Activated naive CD4-positive, alpha-beta T cell treated with anti-CD3 and anti-CD28 coated beads, Interleukin-2, amount 50 U/mL, for 24 hours (primary cell): ENCODE results near the gene PRMT9.

Source experiments
- H3K27ac Mint-ChIP-seq: one replicate; pipeline ENCODE4 v1.8.0; 2021; ENCODE audit warnings: mild to moderate bottlenecking, mixed read lengths
- H3K27me3 Mint-ChIP-seq: one replicate; pipeline ENCODE4 v1.8.0; 2021; ENCODE audit warnings: mixed read lengths
- H3K36me3 Mint-ChIP-seq: one replicate; pipeline ENCODE4 v1.8.0; 2021; ENCODE audit warnings: mixed read lengths
- H3K4me1 Mint-ChIP-seq: one replicate; pipeline ENCODE4 v1.8.0; 2021; ENCODE audit warnings: mixed read lengths
- H3K4me3 Mint-ChIP-seq: one replicate; pipeline ENCODE4 v1.8.0; 2021; ENCODE audit warnings: mild to moderate bottlenecking, mixed read lengths
- H3K9me3 Mint-ChIP-seq: one replicate; pipeline ENCODE4 v1.8.0; 2021; ENCODE audit warnings: mixed read lengths

PRMT9 gene

GRCh38 chr4:147640331-147640730, 43.6 kb downstream of the PRMT9 start:
- Mint-ChIP-seq H3K4me3 (no peak overlapping the region), H3K27me3 (no peaks in the 10 kb centered on the region), H3K36me3 (peaks cover 46% of the 10 kb centered on the region), H3K27ac (peak overlapping the region; percentile 75), H3K9me3 (peaks cover 10% of the 10 kb centered on the region), H3K4me1 (peaks cover 37% of the 10 kb centered on the region)

- H3K27ac Mint-ChIP-seq: peak overlapping the region; percentile 61
These were observed 44.6 kb downstream of the PRMT9 start for GRCh38 chr4:147639388-147639787.

DNA sequence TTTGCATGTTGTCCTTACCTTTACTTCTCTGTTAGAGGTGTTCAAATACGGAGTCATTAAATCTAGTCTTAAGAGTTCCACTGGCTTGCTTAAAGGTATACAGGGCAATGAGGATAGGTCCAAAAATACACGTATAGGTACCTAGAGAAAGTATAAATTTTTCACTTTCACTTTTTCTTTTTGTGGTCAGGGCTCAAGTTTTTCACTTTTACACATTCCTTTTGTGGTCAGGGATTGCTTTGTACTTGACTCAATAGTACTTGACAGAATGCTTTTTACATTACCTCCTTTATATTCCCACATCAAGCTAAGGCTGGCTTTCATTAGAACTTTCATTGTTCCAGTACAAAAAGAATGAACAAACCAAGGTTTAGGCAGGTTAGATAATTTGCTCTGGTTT, 45.0 kb downstream of the PRMT9 start:
- peak overlapping the region; percentile 61 for H3K27ac Mint-ChIP-seq
- H3K4me3 Mint-ChIP-seq: peak overlapping the region; percentile 30
- no peaks in the 10 kb centered on the region for H3K27me3 Mint-ChIP-seq
- H3K9me3 Mint-ChIP-seq: peaks cover 10% of the 10 kb centered on the region
- peaks cover 50% of the 10 kb centered on the region for H3K36me3 Mint-ChIP-seq
- peaks cover 30% of the 10 kb centered on the region for H3K4me1 Mint-ChIP-seq

More at GRCh38 chr4:147639388-147639787, 44.6 kb downstream of the PRMT9 start:
- peaks cover 10% of the 10 kb centered on the region for H3K9me3 Mint-ChIP-seq
- peaks cover 31% of the 10 kb centered on the region for H3K4me1 Mint-ChIP-seq
- no peak overlapping the region for H3K4me3 Mint-ChIP-seq
- peaks cover 48% of the 10 kb centered on the region for H3K36me3 Mint-ChIP-seq
- no peaks in the 10 kb centered on the region for H3K27me3 Mint-ChIP-seq

DNA sequence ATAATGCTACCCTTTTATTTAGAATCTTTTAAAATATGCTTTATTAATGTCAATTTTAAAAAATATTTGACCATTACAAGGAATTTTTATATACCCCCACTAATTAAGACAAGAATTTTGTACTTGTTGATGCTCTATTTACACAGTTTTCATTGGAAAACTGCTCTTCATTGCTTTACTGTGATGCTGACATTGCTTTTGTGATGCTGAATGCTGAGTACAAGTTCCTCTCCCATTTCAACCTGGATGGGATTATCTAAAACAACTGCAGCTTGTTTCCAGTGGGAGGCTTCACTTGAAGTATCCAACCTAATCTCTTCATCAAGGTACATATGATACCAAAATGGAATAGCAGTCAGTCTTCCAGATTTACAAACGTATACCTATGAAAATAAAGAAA, 45.6 kb downstream of the PRMT9 start:
- Mint-ChIP-seq H3K4me1 (peaks cover 28% of the 10 kb centered on the region), H3K27ac (peak overlapping the region; percentile 23), H3K27me3 (no peaks in the 10 kb centered on the region), H3K9me3 (peaks cover 10% of the 10 kb centered on the region), H3K4me3 (no peak overlapping the region), H3K36me3 (peaks cover 54% of the 10 kb centered on the region)

- Mint-ChIP-seq H3K4me3 (no peak overlapping the region), H3K27ac (no peak overlapping the region), H3K36me3 (peaks cover 44% of the 10 kb centered on the region)
These were observed 48.6 kb downstream of the PRMT9 start for GRCh38 chr4:147635348-147635747.

GRCh38 chr4:147633643-147634042, 50.3 kb downstream of the PRMT9 start:
- no peak overlapping the region for H3K27ac Mint-ChIP-seq
- H3K4me1 Mint-ChIP-seq: peaks cover 3% of the 10 kb centered on the region
- no peaks in the 10 kb centered on the region for H3K27me3 Mint-ChIP-seq
- H3K36me3 Mint-ChIP-seq: peaks cover 44% of the 10 kb centered on the region
- H3K9me3 Mint-ChIP-seq: peaks cover 10% of the 10 kb centered on the region
- no peak overlapping the region for H3K4me3 Mint-ChIP-seq

More at GRCh38 chr4:147635348-147635747, 48.6 kb downstream of the PRMT9 start:
- Mint-ChIP-seq H3K4me1 (peaks cover 18% of the 10 kb centered on the region), H3K9me3 (peaks cover 10% of the 10 kb centered on the region), H3K27me3 (no peaks in the 10 kb centered on the region)

DNA sequence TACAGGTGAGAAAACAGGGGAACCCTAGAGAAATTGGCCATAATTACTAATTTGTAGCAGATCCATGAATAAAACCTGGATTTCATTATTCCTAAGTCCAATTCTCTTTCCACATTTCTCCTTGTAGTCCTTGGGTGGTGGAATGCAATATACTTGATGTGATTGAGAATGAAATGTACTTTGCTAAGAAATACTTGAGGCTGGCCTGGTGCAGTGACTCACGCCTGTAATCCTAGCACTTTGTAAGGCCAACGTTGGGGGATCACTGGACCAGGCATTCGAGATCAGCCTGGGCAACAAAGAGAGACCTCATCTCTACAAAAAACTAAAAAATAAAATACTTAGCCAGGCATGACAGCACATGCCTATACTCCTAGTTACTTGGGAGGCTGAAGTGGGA, 50.9 kb downstream of the PRMT9 start:
- Mint-ChIP-seq H3K4me1 (no peaks in the 10 kb centered on the region), H3K9me3 (peaks cover 10% of the 10 kb centered on the region), H3K27me3 (no peaks in the 10 kb centered on the region), H3K27ac (no peak overlapping the region), H3K4me3 (no peak overlapping the region), H3K36me3 (peaks cover 43% of the 10 kb centered on the region)

GRCh38 chr4:147629783-147630730, 53.9 kb downstream of the PRMT9 start:
- no peaks in the 10 kb centered on the region for H3K9me3 Mint-ChIP-seq
- H3K27me3 Mint-ChIP-seq: no peaks in the 10 kb centered on the region
- no peak overlapping the region for H3K27ac Mint-ChIP-seq
- peaks cover 6% of the 10 kb centered on the region for H3K4me1 Mint-ChIP-seq
- H3K4me3 Mint-ChIP-seq: no peak overlapping the region
- H3K36me3 Mint-ChIP-seq: peaks cover 28% of the 10 kb centered on the region

DNA sequence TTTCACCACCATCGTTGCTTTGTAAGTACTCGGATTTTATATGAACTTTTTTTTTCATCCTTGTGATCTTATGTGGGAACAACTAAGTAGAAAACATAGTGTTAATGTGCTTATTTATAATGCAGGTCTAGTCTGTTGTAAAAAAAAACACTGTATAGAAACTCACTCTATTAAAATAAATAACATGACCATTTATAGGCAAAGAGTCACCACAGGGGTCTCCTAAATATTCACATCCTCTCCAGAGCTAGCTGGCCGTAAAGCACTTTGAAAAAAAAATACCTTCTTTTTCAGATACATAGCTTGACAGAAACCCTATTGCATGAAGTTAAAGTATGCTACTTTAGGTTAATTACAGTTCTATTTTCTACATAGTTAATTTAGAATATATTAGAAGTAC, 55.5 kb downstream of the PRMT9 start:
- no peaks in the 10 kb centered on the region for H3K27me3 Mint-ChIP-seq
- no peak overlapping the region for H3K27ac Mint-ChIP-seq
- no peaks in the 10 kb centered on the region for H3K9me3 Mint-ChIP-seq

DNA sequence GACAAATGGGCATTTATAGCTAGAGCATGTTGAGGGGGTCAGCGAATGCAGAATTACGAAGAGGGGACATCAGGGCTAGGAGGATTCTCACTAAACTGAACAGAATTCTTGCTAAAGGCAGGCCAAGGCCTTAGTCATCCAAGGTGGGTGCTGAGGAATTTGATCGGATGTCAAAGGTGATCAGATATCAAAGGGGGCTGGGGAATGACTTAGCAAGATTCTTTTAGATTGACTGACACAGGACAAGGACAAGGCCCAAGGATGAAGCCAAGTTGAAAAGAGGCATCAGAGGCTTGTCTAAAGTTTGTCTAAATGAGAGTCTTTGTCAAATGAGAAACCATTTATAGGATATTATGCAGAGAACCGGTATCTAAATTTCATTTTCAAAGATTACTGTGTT, 57.1 kb downstream of the PRMT9 start:
- peaks cover 22% of the 10 kb centered on the region for H3K36me3 Mint-ChIP-seq
- no peaks in the 10 kb centered on the region for H3K9me3 Mint-ChIP-seq
- H3K27me3 Mint-ChIP-seq: no peaks in the 10 kb centered on the region
- H3K4me3 Mint-ChIP-seq: no peak overlapping the region
- no peak overlapping the region for H3K27ac Mint-ChIP-seq
- H3K4me1 Mint-ChIP-seq: peaks cover 19% of the 10 kb centered on the region

More for the DNA sequence above, 55.5 kb downstream of the PRMT9 start:
- Mint-ChIP-seq H3K4me3 (no peak overlapping the region), H3K36me3 (peaks cover 23% of the 10 kb centered on the region), H3K4me1 (peaks cover 11% of the 10 kb centered on the region)

DNA sequence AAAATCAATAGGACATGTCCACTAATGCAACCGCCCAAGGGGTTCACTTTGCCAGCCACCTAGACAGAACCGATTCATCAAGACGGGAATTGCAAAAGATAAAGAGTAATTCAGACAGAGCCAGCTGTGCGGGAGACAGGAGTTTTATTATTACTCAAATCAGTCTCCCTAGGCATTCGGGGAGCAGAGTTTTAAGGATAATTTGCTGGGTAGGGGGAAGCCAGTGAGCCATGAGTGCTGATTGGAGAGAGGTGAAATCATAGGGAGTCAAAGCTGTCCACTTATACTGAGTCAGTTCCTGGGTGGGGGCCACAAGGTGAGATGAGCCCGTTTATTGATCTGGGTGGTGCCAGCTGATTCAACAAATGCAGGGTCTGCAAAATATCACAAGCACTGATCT, 58.2 kb downstream of the PRMT9 start:
- H3K4me1 Mint-ChIP-seq: peaks cover 31% of the 10 kb centered on the region
- no peak overlapping the region for H3K27ac Mint-ChIP-seq
- H3K36me3 Mint-ChIP-seq: peaks cover 22% of the 10 kb centered on the region

GRCh38 chr4:147620315-147620714, 63.6 kb downstream of the PRMT9 start:
- Mint-ChIP-seq H3K27ac (peak overlapping the region; percentile 0), H3K4me1 (peaks cover 44% of the 10 kb centered on the region), H3K9me3 (no peaks in the 10 kb centered on the region), H3K36me3 (peaks cover 20% of the 10 kb centered on the region), H3K27me3 (no peaks in the 10 kb centered on the region), H3K4me3 (peak overlapping the region; percentile 58)

More for the DNA sequence above, 58.2 kb downstream of the PRMT9 start:
- no peaks in the 10 kb centered on the region for H3K27me3 Mint-ChIP-seq
- H3K4me3 Mint-ChIP-seq: no peak overlapping the region
- no peaks in the 10 kb centered on the region for H3K9me3 Mint-ChIP-seq

DNA sequence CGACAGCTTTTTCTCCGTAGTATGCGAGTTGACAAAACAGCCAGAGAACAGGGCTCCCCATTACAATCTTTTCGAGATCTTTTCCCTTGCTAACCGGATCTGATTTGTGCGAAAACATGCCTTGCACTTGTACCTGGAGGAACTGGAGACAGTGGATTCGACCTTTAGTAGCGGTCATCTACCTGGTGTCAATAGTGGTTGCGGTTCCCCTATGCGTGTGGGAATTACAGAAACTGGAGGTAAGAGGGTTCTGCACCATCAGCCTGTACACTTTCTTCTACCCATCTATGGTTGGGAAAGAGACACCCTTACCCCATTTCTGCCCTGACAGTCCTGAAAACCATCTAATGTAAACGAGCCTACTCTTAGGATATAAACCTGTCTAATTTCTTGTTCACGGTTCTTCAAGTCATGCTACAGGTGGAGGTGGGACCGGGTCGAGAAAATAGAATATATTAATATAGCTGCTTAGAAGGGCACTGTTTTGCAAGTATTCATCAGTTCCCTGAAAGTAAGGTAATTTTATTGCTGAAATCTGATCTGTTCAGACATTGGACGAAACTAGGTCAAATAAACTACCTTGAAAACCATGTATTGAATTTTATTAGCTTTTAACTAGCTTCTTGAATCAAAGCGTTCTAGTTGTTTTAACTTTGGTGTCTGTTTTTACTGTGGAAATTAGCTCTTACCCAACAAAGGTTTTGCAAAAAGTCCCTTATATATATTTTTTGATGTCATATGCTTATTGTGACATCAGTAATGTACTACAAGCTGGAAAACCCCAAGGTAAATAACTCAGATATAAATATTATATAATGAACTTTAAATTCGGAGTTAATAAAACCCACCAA, 65.9 kb downstream of the PRMT9 start:
- Mint-ChIP-seq H3K27me3 (no peaks in the 10 kb centered on the region), H3K9me3 (no peaks in the 10 kb centered on the region), H3K27ac (peak overlapping the region; percentile 97), H3K4me1 (peaks cover 36% of the 10 kb centered on the region), H3K4me3 (peak overlapping the region; percentile 98), H3K36me3 (peaks cover 13% of the 10 kb centered on the region)

DNA sequence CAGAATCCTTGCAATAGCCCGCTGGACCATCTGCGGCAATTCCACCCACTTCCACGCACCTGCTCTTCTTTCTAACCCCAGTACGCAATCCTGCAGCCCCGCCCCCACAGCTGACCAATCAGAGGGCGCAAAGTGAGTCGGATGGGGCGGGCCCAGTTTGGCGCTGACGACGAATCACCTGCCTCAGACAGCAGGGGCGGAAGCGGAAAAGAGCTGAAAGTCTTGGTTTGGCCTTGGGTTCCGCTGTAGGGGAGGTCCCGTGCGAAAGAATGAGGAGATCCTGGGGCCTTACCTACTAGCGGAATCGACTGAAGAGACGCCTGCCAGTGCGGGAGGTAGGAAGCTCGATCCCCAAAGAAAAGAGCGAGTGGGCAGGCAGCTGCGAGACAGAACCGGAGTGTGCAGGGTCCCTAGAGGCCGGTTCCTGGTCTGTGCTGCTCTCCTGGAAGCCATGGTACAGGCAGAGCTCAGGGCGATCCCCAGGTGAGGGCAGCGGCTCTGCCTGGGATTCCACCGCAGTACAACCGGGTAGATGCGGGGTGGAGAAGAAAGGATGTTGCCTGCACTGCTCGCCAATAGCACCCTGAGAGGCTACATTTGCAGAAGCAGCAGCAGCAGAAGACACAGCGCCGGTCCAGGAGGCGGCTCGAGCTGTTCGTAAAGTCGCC, 66.7 kb downstream of the PRMT9 start, which contains the start of gene TMEM184C:
Gene TMEM184C (plus strand): TSS at position 225 of the 668 bp plus-strand sequence. CDS start 560 bp downstream, outside the sequence.
- H3K27me3 Mint-ChIP-seq: no peaks in the 10 kb centered on the region
- peaks cover 31% of the 10 kb centered on the region for H3K4me1 Mint-ChIP-seq
- peak within 1 kb of the TSS; percentile 98 for H3K4me3 Mint-ChIP-seq
- H3K36me3 Mint-ChIP-seq: peaks cover 10% of the 10 kb centered on the region
- no peaks in the 10 kb centered on the region for H3K9me3 Mint-ChIP-seq
- peak within 1 kb of the TSS; percentile 97 for H3K27ac Mint-ChIP-seq

GRCh38 chr4:147616849-147617172, 67.2 kb downstream of the PRMT9 start:
- peak overlapping the region; percentile 98 for H3K4me3 Mint-ChIP-seq
- no peaks in the 10 kb centered on the region for H3K27me3 Mint-ChIP-seq
- H3K4me1 Mint-ChIP-seq: peaks cover 29% of the 10 kb centered on the region
- peaks cover 10% of the 10 kb centered on the region for H3K36me3 Mint-ChIP-seq
- H3K9me3 Mint-ChIP-seq: no peaks in the 10 kb centered on the region
- peak overlapping the region; percentile 97 for H3K27ac Mint-ChIP-seq
